HAP-1 (cell line): Measurements from ENCODE around the gene HOTAIR.

Source experiments
- DNase-seq, 2 experiments: peaks; one replicate each; pipeline ENCODE4 v3.0.0-alpha.2; 2016 to 2020; ENCODE audit warnings: low spot score in 2 of 2
- H3K27me3 ChIP-seq: fragments of 250-450 bp; sonication (Bioruptor Pico); 2 replicates; pipeline ENCODE4 v1.5.1; 2020; ENCODE audit warnings: low read depth, mild to moderate bottlenecking, moderate library complexity
- H3K36me3 ChIP-seq: fragments of 250-450 bp; sonication (Bioruptor Pico); replicated peaks from 2 replicates; pipeline ENCODE4 v1.5.1; 2020; ENCODE audit warnings: mild to moderate bottlenecking
- H3K4me1 ChIP-seq: fragments of 250-450 bp; sonication (Bioruptor Pico); 2 replicates; pipeline ENCODE4 v1.5.1; 2020; ENCODE audit warnings: mild to moderate bottlenecking
- H3K4me3 ChIP-seq: fragments of 250-450 bp; sonication (Bioruptor Pico); 2 replicates; pipeline ENCODE4 v1.5.1; 2020; ENCODE audit warnings: mild to moderate bottlenecking, moderate library complexity
- H3K9me3 ChIP-seq: fragments of 250-450 bp; sonication (Bioruptor Pico); 2 replicates; pipeline ENCODE4 v1.5.1; 2020; ENCODE audit warnings: mild to moderate bottlenecking, moderate library complexity
- in situ Hi-C: fragments of 300-500 bp; cut with MboI; formaldehyde crosslinking; loops from 3 replicates; pipeline ENCODE4 v1.14.3; 2020; ENCODE audit warnings: low sequenced_read_pairs, inconsistent platforms, mixed read lengths

Gene HOTAIR

DNA sequence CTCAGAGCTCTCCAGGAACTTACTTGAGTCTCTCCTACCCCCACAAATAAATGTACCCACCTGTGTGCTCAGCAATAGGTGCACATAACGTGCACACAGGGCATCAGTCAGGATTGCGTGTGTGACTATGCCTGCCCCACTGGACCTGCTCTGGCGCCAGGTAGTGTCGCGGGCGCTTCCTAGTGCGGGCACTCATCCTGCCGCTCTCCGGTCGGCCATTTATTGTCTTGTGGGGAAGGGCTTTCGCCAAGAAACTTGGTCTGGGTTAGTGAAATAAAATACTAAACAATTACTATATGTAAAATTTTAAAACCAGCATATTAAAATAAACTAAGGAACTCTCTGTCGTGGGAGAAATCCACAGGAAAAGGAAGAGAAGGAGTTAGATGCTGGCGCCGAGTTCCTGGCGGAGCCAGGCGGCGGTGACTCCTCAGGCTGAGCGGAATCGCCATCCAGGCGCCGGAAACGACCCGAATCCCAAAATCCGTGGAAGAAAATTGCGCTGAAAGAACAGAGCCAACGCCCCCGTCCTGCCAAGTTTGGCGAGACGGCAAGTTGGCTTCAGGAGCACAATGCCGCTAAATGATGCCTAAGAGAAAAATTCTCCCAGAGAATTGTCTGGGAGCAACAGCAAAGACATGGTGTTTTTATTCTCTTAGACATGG is 44.0 kb downstream of the HOTAIR start:
- H3K4me3 ChIP-seq: no peak overlapping the region
- no peak for DNase-seq
- peaks cover 79% of the 10 kb centered on the region for H3K27me3 ChIP-seq
- in situ Hi-C loops: no loop called here
- H3K36me3 ChIP-seq: no peaks in the 10 kb centered on the region
- no peaks in the 10 kb centered on the region for H3K9me3 ChIP-seq
- H3K4me1 ChIP-seq: 0 out of 2 replicates have a peak, but pooled peaks cover 2% of the 10 kb centered on the region

DNA sequence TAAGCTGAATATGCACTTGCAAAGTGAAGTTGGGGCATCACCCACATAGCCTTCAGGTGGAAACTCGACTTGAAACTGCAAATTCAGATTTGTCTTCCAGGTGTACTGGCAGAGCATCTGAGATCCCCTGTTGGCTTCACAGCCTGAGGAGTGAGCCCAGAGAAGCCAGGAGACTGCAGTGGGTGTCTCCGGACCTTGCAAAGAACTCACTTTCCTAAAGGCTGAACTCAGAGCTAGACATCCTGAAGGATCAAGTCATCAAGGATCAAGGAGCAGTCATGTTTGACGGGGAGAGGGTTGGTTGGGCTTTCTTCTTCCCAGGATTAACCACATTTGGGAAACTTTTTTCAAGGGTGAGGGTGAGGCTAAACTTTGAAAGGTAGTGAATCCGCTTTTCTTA is 45.2 kb downstream of the HOTAIR start:
- Histone ChIP-seq H3K9me3 (no peaks in the 10 kb centered on the region), H3K4me1 (no peaks in the 10 kb centered on the region), H3K4me3 (no peak overlapping the region), H3K27me3 (peaks cover 82% of the 10 kb centered on the region), H3K36me3 (no peaks in the 10 kb centered on the region)
- DNase-seq: no peak
- in situ Hi-C loops: no loop called here

DNA sequence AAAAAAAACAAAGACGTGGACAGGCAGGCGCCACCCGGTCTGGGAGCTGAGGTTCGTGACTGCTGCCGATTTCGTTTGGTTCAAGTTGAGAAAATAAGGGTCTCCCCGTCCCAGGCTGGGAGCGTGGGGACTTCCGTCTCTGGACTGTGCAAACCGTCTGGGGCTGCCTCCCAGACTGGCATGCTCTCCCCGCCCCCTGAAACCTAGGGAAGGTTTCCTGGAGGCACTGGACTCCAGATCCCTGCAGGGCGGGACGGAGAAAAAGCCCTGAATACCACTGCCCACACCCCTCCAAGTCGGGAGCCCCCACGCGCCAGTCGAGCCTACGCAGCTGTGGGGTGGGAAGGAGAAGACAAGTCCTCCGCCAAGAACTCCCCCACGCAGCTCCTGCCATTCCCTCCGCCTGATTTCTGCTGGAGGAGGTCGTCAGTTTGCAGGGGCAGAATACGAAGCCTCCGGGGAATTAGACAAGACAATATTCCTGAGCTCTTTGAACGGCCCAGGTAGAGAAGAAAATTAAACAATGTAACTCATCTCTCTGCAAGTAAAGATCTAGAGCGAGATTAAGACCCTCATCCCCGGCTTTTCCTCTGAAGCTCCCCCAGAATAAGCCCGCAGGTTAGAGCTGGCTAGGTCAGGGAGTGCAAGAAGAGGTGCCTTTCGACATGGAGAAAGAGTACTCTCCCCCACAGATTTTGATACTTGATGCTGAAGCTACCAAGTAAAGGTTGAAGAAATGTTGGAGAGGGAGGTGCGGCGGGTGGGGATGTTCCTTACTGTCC is 46.5 kb downstream of the HOTAIR start:
- in situ Hi-C loops: no loop called here
- DNase-seq: no peak
- Histone ChIP-seq H3K9me3 (no peaks in the 10 kb centered on the region), H3K4me3 (no peak overlapping the region), H3K36me3 (no peaks in the 10 kb centered on the region), H3K27me3 (peaks cover 89% of the 10 kb centered on the region), H3K4me1 (no peaks in the 10 kb centered on the region)

- Histone ChIP-seq H3K4me1 (no peaks in the 10 kb centered on the region), H3K36me3 (no peaks in the 10 kb centered on the region), H3K4me3 (no peak overlapping the region), H3K9me3 (no peaks in the 10 kb centered on the region), H3K27me3 (peaks cover 96% of the 10 kb centered on the region)
- DNase-seq: no peak
- in situ Hi-C loops: no loop called here
Measured at GRCh38 chr12:53927220-53928029, 47.3 kb downstream of the HOTAIR start.

- in situ Hi-C loops: no loop called here
- Histone ChIP-seq H3K36me3 (no peaks in the 10 kb centered on the region), H3K4me3 (no peak overlapping the region), H3K9me3 (no peaks in the 10 kb centered on the region), H3K27me3 (peaks cover 88% of the 10 kb centered on the region), H3K4me1 (no peaks in the 10 kb centered on the region)
- no peak for DNase-seq
Measured at GRCh38 chr12:53924521-53925405, 50.0 kb downstream of the HOTAIR start.

- Histone ChIP-seq H3K9me3 (no peaks in the 10 kb centered on the region), H3K27me3 (peaks cover 64% of the 10 kb centered on the region), H3K4me3 (no peak overlapping the region), H3K36me3 (no peaks in the 10 kb centered on the region), H3K4me1 (no peaks in the 10 kb centered on the region)
- in situ Hi-C loops: no loop called here
- no peak for DNase-seq
Measured at GRCh38 chr12:53916788-53917655, 57.7 kb downstream of the HOTAIR start.
